CD4-positive, alpha-beta T cell treated with Interleukin-15 for 1 hour (primary cell): ENCODE data around the gene KMT2E.

Experiments used
- DNase-seq: peaks from one replicate; pipeline ENCODE4 v3.0.0-alpha.2; 2020

KMT2E gene

DNA sequence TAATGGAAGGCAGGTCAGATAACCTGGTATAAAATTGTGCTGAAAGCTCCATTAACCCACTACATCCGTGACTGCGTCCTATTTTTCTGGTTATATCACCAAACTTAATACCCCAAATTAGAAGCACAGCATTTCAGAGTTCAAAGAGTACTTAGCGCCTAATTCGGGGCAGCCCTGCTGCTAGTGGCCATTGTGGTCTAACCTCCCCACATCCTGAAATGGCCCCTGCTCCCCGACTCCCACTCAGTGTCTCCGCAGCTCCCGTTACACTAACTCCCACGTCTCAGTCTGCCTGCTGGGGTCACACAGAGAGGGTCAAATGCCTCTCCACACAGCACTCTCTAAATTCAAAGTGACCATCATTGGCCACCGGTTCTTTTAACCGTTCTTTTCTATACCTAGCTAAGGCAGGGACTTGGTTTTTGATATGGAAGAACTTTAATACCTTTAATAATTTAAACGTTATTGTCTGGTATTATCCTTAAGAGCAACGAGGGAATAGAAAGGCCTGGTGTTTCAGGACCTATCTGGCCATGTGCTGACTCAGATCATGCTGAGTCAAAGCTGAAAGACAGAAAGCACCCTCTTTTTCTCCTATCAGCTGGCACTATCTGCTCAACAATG, 117.1 kb downstream of the KMT2E start:
- DNase-seq: no peak

DNA sequence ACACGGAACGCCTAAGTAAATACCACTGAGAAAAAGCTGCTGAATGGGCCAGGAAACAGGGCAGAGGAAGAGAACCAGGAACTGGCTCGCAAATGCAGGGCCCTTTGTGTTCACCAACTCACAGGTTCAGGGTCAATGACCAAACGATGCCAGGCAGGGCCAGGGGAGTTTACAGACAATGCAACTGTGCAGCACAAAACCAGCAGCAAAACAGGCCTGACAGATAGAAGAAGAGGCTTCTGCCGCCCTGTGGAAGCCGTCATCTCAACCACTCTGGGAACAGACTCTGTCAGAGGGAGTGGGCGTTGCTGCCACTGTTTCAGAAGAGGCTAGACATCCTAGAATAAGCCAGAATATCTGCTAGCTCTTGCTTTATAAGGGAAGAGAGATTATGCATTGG, 117.9 kb downstream of the KMT2E start:
- no peak for DNase-seq

- no peak for DNase-seq
Observed at GRCh38 chr7:105132335-105132734, 118.3 kb downstream of the KMT2E start.

DNA sequence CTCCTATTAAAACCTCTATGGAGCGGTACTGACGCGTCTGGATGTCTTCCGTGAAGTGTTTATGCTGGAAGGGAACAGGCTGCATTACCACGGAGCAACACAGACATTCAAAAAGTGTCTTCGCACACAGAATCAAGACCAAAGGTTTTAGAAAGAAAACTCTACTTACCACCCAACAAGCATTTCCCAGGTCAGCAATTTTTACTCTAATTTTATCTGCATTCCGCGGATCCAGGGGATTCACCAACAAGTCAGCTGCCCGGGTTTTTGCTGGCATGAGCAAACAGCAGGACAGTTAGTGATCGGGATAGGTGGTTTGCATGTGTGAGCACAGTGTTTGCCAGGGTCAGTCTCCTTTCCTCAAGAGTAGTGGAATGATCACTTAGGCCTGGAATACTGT, 118.8 kb downstream of the KMT2E start:
- DNase-seq: no peak

DNA sequence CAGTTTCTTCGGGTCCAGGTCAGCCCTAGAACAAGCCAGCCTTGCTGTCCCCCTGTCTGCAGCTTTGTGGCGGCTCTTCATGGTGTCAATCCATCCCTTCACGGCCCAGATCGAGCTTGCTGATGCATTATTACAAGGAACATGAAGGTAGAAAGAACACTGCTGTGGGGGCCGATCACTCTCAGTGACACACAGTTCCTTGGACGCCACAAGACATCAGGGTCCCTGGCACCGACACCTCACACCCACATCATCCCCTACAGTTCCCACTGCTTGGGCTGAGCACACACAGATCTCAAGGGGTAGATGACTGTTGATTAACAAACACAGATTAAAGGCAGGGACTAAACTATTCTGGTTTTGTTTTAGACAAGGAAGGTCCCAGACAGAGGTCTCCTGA, 119.4 kb downstream of the KMT2E start:
- no peak for DNase-seq

GRCh38 chr7:105133986-105134655, 120.1 kb downstream of the KMT2E start:
- no peak for DNase-seq

GRCh38 chr7:105136221-105136620, 122.2 kb downstream of the KMT2E start:
- no peak for DNase-seq

GRCh38 chr7:105137898-105138297, 123.9 kb downstream of the KMT2E start:
- no peak for DNase-seq

DNA sequence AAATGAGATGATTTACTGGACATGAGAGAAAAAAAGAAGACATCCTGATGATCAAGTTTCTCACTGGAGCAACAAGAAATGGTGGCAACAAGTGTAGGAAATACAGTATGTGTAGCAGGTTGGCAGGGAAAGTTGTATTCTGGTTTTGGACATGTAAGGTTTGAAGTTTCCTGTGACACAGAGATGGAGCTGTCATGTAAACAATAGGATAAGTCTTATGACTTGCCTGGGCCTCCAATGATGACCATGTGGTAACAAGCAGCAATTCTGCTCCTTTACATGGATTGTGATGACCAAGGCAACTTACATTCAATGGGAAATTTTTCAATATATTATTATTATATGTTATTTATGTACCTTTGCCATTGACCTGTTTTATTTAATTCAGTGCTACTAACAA, 125.4 kb downstream of the KMT2E start:
- DNase-seq: no peak

DNA sequence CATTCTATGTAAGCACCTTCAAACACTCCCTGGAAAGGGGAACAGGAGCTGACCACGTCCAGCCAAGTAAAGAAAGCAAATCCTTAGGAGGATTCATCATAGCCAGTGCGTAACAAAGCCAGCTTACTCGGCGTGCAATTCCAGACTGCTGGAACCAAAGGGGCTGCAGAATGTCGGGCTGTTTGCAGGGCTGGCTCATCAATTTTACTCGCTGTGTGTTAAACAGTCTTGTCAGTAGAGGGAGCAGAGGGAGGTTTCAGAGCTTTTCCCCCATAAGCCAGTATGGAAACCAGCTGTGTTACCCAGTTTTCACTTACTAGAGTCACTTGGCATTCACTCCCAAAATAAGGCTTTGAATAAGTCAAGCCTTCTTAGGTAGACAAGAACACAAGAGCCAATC, 127.1 kb downstream of the KMT2E start:
- no peak for DNase-seq

DNA sequence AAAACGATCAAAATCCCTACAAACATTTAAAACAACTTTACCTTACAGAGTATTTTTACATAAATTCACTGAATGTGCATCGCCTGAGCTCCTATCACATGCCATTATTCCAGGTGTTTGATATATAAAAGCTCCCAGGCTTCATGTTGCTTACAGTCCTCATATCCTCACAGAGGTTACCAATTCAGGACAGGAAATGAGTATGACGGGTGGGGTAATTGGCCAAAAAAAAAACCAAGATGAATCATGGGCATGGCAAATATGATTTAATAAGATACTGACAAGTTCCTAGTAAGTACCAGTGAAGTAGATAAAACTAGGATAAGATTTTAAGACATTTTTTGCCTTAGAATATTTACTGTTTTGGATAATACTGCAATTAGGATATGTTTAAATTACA, 135.8 kb downstream of the KMT2E start:
- DNase-seq: no peak

DNA sequence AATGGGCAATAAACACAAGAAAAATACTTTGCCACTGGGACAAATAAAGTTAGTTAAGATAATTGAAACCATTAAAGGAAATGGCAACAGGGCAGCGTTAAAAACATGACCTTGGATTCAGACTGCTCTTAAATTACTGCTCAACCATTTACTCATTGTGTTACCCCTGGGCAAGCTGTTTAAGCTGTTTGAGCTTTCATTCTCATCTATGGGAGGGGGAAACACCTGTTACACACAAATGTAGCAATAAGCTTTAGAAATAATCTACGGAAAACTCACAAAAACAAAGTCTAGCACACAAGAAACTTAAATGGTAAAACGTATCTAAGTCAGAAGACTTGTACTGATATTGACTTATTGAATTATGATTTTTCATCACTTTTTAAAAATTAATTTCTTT, 137.1 kb downstream of the KMT2E start:
- no peak for DNase-seq

DNA sequence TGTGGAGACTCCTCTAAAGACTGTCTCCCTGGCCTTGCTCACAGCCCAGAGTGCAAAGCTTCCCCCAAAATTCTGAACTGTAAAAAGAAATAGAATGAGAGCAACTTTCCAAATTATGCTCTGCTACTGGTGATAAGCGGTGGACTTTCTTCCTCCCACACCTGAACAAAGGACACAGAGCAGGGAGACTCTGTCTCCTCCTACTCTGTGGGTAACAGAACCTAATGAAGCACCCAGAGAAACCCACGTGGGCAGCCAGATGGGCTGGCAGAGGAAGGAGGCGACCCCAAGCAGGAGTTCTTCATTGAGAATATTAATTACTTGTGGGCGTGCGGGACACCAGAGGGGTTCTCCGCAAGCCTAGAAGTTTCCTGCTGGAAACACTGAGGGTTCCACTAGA, 139.5 kb downstream of the KMT2E start:
- DNase-seq: no peak

DNA sequence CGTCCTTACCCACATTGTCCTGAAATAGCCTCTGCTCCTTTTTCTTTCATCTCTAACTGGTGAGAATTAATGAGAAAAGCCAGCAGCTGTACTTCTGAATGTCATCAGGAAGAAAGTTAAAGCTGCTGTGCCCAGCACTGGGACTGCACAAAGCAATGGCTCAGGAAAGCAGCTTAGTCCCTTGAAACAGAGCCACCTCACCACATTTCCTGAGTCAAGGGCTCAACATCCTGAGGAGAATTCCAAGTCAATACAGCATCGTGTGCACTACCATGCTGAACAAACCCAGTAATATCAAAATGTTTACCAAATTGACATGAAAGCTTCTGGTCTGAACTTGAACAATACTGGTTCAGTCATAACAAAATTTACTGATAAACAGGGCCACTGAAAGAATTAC, 140.1 kb downstream of the KMT2E start:
- no peak for DNase-seq

GRCh38 chr7:105156731-105157130, 142.7 kb downstream of the KMT2E start:
- DNase-seq: no peak

DNA sequence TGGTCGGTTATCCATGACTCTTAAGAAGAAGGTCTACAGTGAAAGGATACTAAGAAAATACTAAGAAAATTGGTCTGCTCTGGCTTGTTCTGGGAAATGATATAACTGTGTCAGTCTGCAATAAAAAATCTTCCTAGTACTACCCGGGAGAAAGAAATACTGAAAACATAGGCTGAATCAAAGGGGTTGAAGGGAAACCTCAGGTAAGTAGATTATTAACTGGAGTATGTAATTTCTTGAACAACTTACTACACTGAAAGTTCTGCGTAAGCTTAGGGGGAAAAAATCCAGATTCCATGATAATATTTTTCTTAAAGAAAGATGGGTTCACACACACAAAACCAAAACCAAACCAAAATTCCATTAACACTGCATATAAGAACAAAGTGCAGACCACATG, 143.3 kb downstream of the KMT2E start:
- no peak for DNase-seq

DNA sequence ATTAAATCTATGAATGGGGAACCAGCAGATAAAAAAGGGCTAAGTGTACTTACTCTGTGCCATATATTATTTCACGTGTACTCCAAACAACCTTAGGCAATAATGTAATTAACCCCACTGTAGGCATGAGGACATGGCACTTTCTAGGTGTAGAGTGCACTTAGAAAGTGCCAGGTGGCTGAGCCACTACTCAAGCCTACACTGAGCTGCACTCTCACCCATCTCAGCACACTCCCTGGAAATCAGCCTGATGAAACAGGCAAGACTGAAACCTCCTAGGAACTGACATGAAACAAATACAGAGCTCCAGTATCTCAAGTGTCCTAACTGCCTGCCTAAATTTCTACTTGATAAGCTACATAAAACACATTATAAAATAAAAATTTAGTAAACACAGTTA, 147.4 kb downstream of the KMT2E start:
- no peak for DNase-seq
